Osteoblast (primary cell): ENCODE results near the gene RIBC1. TPM values are rescaled to one million over a fixed set of nuclear protein-coding genes. Genes with fewer than 3 reads are reported as not detected.
"Not testable (repeated sequence)": the region's sequence is repeated elsewhere in the genome, so short reads cannot be mapped to it uniquely, and the experiment has no call there.

Experiments used
- DNase-seq: peaks from one replicate; pipeline ENCODE4 v3.0.0; 2011; ENCODE audit warnings: low spot score, mixed read lengths; ENCODE audit not compliant: insufficient read length; ENCODE audit errors: missing footprints
- H2AFZ ChIP-seq: 2 replicates; pipeline ENCODE4 v1.6.0; 2011; ENCODE audit warnings: mild to moderate bottlenecking, low read length
- H3K27ac ChIP-seq: 2 replicates; pipeline ENCODE4 v1.5.1; 2011; ENCODE audit warnings: mild to moderate bottlenecking, low read depth, low read length, moderate library complexity
- H3K27me3 ChIP-seq: 2 replicates; pipeline ENCODE4 v1.6.0; 2012; ENCODE audit warnings: mild to moderate bottlenecking, control low read depth, inconsistent platforms, low read length, moderate library complexity; ENCODE audit not compliant: insufficient read depth
- H3K36me3 ChIP-seq: 2 replicates; pipeline ENCODE4 v1.5.1; 2011; ENCODE audit warnings: mild to moderate bottlenecking, low read length, control low read depth, moderate library complexity; ENCODE audit not compliant: insufficient read depth
- H3K4me1 ChIP-seq: 2 replicates; pipeline ENCODE4 v1.5.1; 2011; ENCODE audit warnings: mild to moderate bottlenecking, low read length, control low read depth, moderate library complexity; ENCODE audit not compliant: insufficient read depth
- H3K4me2 ChIP-seq: 2 replicates; pipeline ENCODE4 v1.6.0; 2011; ENCODE audit warnings: mild to moderate bottlenecking, low read length; ENCODE audit not compliant: insufficient read depth
- H3K4me3 ChIP-seq: fragments of 200-600 bp; sonication (generic); 3 replicates; pipeline ENCODE4 v1.5.1; 2012; ENCODE audit warnings: mild to moderate bottlenecking, low read length, inconsistent platforms; ENCODE audit not compliant: insufficient read depth
- H3K79me2 ChIP-seq: 2 replicates; pipeline ENCODE4 v1.6.0; 2012; ENCODE audit warnings: mild to moderate bottlenecking, low read length, control low read depth, inconsistent platforms; ENCODE audit not compliant: insufficient read depth
- H3K9me3 ChIP-seq: 2 replicates; pipeline ENCODE4 v1.5.1; 2011; ENCODE audit warnings: low read depth, low read length, control low read depth
- H4K20me1 ChIP-seq: 2 replicates; pipeline ENCODE4 v1.6.0; 2012; ENCODE audit warnings: mild to moderate bottlenecking, low read length, control low read depth; ENCODE audit not compliant: insufficient read depth
- CTCF ChIP-seq: IDR thresholded peaks from 2 replicates; pipeline ENCODE4 v1.5.1; 2011; ENCODE audit warnings: mild to moderate bottlenecking, low read depth, low read length, moderate library complexity; ENCODE audit errors: extremely low read depth
- total RNA-seq: library from RNA; depleted of rRNA; stranded (reverse); fragments of >200 nt; gene quantifications from 2 replicates; pipeline ENCODE4 v1.2.3, GENCODE V29; 2012

Gene RIBC1
- total RNA-seq, 1 donor: 0.72 TPM

- Histone ChIP-seq H3K27ac (no peak overlapping the region), H3K9me3 (no peaks in the 10 kb centered on the region), H3K79me2 (peaks cover 30% of the 10 kb centered on the region), H3K4me1 (no peaks in the 10 kb centered on the region), H3K36me3 (peaks cover 55% of the 10 kb centered on the region), H3K27me3 (no peaks in the 10 kb centered on the region), H4K20me1 (peaks cover 13% of the 10 kb centered on the region), H3K4me3 (no peak overlapping the region), H3K4me2 (no peak overlapping the region), H2AFZ (no peak overlapping the region)
- no peak for DNase-seq
- TF ChIP-seq CTCF: no peak
These were observed 10.2 kb upstream of the RIBC1 start for GRCh38 chrX:53412446-53412845.

- Histone ChIP-seq H3K4me2 (peak overlapping the region; percentile 97), H3K4me1 (peaks cover 19% of the 10 kb centered on the region), H3K79me2 (peaks cover 59% of the 10 kb centered on the region), H4K20me1 (peaks cover 35% of the 10 kb centered on the region)
- not testable (repeated sequence) for H3K27ac ChIP-seq, H2AFZ ChIP-seq, H3K27me3 ChIP-seq, H3K9me3 ChIP-seq, H3K4me3 ChIP-seq, H3K36me3 ChIP-seq, DNase-seq
These were observed 2.3 kb upstream of the RIBC1 start for GRCh38 chrX:53420351-53420750.

GRCh38 chrX:53421125-53421524 is 1.5 kb upstream of the RIBC1 start:
- DNase-seq: no peak
- Histone ChIP-seq H3K79me2 (peaks cover 57% of the 10 kb centered on the region), H3K36me3 (no peaks in the 10 kb centered on the region), H3K4me3 (peak overlapping the region; percentile 87), H3K4me1 (peaks cover 19% of the 10 kb centered on the region), H3K27ac (peak overlapping the region; percentile 96), H3K4me2 (peak overlapping the region; percentile 97), H3K9me3 (no peaks in the 10 kb centered on the region), H2AFZ (no peak overlapping the region), H4K20me1 (peaks cover 35% of the 10 kb centered on the region), H3K27me3 (no peaks in the 10 kb centered on the region)
- TF ChIP-seq CTCF: no peak

GRCh38 chrX:53421772-53422085 is 944 bp upstream of the RIBC1 start:
- Histone ChIP-seq H3K9me3 (no peaks in the 10 kb centered on the region), H3K4me2 (peak overlapping the region; percentile 97), H3K27ac (peak overlapping the region; percentile 96), H3K4me3 (peak overlapping the region; percentile 87), H3K79me2 (peaks cover 51% of the 10 kb centered on the region), H3K4me1 (peaks cover 19% of the 10 kb centered on the region), H2AFZ (peak overlapping the region; percentile 98), H3K27me3 (no peaks in the 10 kb centered on the region), H3K36me3 (no peaks in the 10 kb centered on the region), H4K20me1 (peaks cover 35% of the 10 kb centered on the region)
- peak; percentile 81 for DNase-seq
- TF ChIP-seq CTCF: no peak
